Measurements from ENCODE around the gene UBN1. TPM values are rescaled to one million over a fixed set of nuclear protein-coding genes. Genes with fewer than 3 reads are reported as not detected.

Gene UBN1
- total RNA-seq, 3 donors from 2014 or later: 28.8 to 32.8 (median 29.1) TPM

DNA sequence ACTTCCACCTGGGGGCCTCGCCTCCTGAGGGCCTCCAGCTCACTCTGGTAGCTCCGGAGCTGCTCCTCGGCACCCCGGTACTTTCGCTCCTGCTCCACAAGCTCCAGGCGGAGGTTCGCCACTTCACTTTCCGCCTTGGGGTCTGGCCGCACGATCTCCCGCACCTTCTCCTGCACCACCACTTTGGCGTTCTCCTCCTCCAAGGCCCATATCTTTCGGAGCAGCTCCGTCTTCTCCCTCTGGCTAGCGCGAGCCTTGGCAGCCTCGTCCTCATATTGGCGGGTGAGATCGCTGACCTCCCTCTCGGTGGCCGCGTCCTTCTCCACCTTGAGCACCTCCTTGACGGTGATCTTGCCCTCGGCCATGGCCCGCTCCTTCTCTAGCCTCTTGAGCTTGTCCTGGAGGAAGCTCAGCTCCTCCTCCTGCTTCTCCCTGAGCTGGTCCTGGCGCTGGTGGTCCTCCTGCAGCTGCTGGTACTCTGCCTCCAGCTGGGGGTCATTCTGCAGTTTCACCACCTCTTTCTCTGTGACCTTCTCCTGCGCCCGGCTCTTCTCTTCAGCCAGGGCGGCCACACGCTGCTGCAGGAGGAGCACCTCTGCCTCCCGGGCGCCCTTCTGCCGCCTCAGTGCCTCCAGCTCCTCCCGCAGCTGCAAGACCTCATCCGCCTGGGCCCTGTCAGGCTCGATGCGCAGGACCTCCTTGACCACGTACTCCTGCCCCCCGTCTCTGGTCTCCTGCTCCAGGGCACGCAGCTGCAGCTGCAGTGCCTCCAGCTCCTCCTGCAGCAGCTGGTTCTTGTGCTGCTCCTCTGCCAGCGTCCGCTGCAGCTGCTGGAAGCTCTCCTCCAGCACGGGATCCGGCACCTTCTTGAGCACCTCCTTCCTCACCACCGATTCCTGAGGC, 37.9 kb downstream of the UBN1 start:
- intact Hi-C loops (cut with DNase I; ENCODE audit: low total_unique reads): no loop called here

DNA sequence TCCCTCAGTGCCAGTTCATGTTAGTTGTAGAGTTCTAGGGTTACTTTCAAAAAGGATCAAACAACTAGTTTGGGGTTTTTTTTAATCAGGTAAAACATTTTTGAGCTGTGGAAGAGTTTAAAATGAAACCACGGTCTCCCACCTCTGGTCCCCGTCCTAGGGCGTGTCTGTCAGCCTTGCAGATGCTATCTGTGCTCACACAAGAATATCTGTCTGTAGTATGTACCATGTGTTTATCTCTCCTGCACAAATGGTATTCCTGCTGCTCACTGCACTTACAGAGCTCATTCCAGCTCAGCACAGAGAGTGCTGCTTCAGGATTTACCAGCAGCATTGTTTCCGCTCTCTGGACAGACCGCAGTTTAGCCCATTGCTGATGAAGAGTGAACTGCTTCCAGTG, 38.9 kb downstream of the UBN1 start:
- Histone ChIP-seq H3K4me3 (no peak overlapping the region), H3K9me3 (no peaks in the 10 kb centered on the region), H3K4me1 (peaks cover 0 to 5% of the 10 kb centered on the region in 2 donors), H3K27ac (no peak overlapping the region), H3K36me3 (peaks cover 30% of the 10 kb centered on the region), H3K27me3 (no peaks in the 10 kb centered on the region)
- no peak for DNase-seq (ENCODE audit: low spot score in 2 of 2)
- TF ChIP-seq POLR2AphosphoS5 (IDR thresholded peaks at IDR 0.05) (no peak), POLR2A (IDR thresholded peaks at IDR 0.05) (no peak)
- TF ChIP-seq, protein P1, sequence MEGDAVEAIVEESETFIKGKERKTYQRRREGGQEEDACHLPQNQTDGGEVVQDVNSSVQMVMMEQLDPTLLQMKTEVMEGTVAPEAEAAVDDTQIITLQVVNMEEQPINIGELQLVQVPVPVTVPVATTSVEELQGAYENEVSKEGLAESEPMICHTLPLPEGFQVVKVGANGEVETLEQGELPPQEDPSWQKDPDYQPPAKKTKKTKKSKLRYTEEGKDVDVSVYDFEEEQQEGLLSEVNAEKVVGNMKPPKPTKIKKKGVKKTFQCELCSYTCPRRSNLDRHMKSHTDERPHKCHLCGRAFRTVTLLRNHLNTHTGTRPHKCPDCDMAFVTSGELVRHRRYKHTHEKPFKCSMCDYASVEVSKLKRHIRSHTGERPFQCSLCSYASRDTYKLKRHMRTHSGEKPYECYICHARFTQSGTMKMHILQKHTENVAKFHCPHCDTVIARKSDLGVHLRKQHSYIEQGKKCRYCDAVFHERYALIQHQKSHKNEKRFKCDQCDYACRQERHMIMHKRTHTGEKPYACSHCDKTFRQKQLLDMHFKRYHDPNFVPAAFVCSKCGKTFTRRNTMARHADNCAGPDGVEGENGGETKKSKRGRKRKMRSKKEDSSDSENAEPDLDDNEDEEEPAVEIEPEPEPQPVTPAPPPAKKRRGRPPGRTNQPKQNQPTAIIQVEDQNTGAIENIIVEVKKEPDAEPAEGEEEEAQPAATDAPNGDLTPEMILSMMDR (IDR thresholded peaks at IDR 0.05): no peak
- intact Hi-C loops (cut with DNase I; ENCODE audit: low total_unique reads): no loop called here

More for the DNA sequence above, 37.9 kb downstream of the UBN1 start:
- TF ChIP-seq POLR2A (IDR thresholded peaks at IDR 0.05) (no peak), POLR2AphosphoS5 (IDR thresholded peaks at IDR 0.05) (no peak)
- TF ChIP-seq, protein P1 (IDR thresholded peaks at IDR 0.05): no peak
- DNase-seq (ENCODE audit: low spot score in 2 of 2): no peak
- Histone ChIP-seq H3K9me3 (no peaks in the 10 kb centered on the region), H3K4me1 (peaks cover 0 to 5% of the 10 kb centered on the region in 2 donors), H3K27ac (no peak overlapping the region), H3K4me3 (no peak overlapping the region), H3K36me3 (peaks cover 36% of the 10 kb centered on the region), H3K27me3 (no peaks in the 10 kb centered on the region)

DNA sequence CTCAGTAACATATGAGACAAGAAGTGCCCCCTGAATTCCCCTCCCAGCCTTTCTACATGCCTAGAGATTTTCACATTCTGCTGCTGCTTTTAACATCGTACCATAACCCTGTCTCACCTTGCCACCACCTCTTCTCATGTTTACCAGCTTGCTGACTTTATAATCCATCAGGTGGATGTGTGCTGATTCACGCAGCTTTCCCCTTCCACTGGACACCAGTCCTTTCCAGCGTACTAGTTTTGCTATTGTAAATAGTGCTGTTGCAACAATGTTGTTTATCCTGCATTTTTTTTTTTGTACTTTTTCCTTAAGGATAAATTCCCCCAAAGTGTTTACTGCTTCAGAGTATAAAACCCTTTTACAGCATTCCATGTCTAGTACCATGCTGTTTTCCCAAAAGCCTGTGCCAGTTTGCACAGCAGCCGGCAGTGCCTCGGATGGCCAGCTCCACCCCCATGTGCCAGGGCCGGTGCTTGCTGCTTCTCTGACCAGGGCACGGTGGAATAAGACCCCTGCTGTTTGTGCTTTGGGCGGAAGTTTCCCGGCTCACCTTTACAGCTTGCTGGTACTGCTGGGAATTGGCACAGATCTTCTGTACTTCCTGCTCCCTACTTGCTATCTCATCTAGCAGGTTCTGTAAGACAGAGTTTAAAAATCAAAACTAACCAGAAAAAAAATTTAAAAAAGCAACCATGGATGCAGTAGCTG, 41.3 kb downstream of the UBN1 start:
- Histone ChIP-seq H3K27ac (no peak overlapping the region), H3K27me3 (no peaks in the 10 kb centered on the region), H3K9me3 (no peaks in the 10 kb centered on the region), H3K4me3 (no peak overlapping the region), H3K36me3 (peaks cover 28% of the 10 kb centered on the region), H3K4me1 (no peaks in the 10 kb centered on the region)
- TF ChIP-seq POLR2AphosphoS5 (IDR thresholded peaks at IDR 0.05) (no peak), POLR2A (IDR thresholded peaks at IDR 0.05) (no peak)
- TF ChIP-seq, protein P1 (IDR thresholded peaks at IDR 0.05): no peak
- intact Hi-C loops (cut with DNase I; ENCODE audit: low total_unique reads): no loop called here
- no peak for DNase-seq (ENCODE audit: low spot score in 2 of 2)

DNA sequence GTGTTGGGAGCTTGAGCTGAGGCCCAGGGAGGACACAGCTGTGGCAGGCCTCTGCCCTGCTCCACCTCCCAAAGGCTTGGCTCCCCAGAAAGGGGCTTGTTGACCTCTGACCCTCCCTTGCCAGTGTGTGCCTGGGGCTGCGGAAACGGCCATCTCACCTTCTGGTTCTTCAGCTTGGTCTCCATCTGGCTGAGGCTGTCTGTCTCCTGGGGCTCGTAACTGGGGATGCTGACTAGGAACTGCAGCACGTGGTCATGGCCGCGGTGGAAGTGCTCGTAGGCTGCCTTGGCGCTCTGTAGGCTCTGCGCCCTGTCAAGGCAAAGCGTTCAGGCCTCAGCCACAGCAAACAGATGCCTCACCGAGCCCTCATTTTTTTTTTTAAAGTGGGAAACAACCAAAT, 42.7 kb downstream of the UBN1 start:
- Histone ChIP-seq H3K4me3 (no peak overlapping the region), H3K4me1 (no peaks in the 10 kb centered on the region), H3K27me3 (no peaks in the 10 kb centered on the region), H3K36me3 (peaks cover 15% of the 10 kb centered on the region), H3K27ac (no peak overlapping the region), H3K9me3 (no peaks in the 10 kb centered on the region)
- TF ChIP-seq, protein P1 (IDR thresholded peaks at IDR 0.05): no peak
- TF ChIP-seq POLR2AphosphoS5 (IDR thresholded peaks at IDR 0.05): no peak
- TF ChIP-seq POLR2A (IDR thresholded peaks at IDR 0.05): no peak
- no peak for DNase-seq (ENCODE audit: low spot score in 2 of 2)
- intact Hi-C loops (cut with DNase I; ENCODE audit: low total_unique reads): no loop called here

DNA sequence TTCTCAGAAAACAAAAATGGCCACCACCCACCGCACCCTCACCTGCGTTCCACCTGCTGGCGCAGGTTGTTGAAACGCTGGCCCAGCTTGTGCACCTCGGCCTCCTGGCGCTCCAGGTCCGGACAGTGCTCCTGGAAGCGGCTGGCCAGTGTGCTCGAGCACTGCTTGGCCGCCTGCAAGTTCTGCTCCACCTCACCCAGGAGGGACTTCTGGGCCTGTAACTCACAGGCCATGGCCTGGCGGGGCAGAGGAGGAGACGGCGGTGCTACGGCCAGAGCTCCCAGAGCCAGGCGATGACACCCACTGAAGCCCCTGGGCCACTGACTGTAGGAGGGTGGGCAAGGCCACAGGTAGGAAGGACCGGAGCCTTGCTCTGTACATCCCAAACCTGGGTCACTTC, 43.4 kb downstream of the UBN1 start:
- Histone ChIP-seq H3K4me1 (no peaks in the 10 kb centered on the region), H3K4me3 (no peak overlapping the region), H3K27me3 (no peaks in the 10 kb centered on the region), H3K27ac (no peak overlapping the region), H3K36me3 (peaks cover 8% of the 10 kb centered on the region), H3K9me3 (no peaks in the 10 kb centered on the region)
- DNase-seq (ENCODE audit: low spot score in 2 of 2): no peak
- TF ChIP-seq POLR2A (IDR thresholded peaks at IDR 0.05) (no peak), POLR2AphosphoS5 (IDR thresholded peaks at IDR 0.05) (no peak)
- TF ChIP-seq, protein P1 (IDR thresholded peaks at IDR 0.05): no peak
- intact Hi-C loops (cut with DNase I; ENCODE audit: low total_unique reads): no loop called here
